HCT116 (cell line): ENCODE results near the gene GRAMD2A. TPM values are rescaled to one million over a fixed set of nuclear protein-coding genes. Genes with fewer than 3 reads are reported as not detected.
A peak's percentile ranks its signal among the peaks of the same experiment; 100 is the strongest.

Experiments
- ATAC-seq: fragments of 200-7000 bp; cut with Tn5 transposase; 2 replicates; pipeline ENCODE4 v1.9.1; 2020; ENCODE audit warnings: mild to moderate bottlenecking, moderate library complexity
- BruUV-seq: library from RNA; stranded (reverse); fragments of 400-500 nt; replicated peaks from 2 replicates; lab custom pipeline; 2021; lab: Mats Ljungman, UMichigan
- CTCF ChIA-PET: fragments of 300-600 bp; sonication (Branson Sonifier 250); formaldehyde crosslinking; loops from one replicate; lab custom pipeline; 2021; ENCODE audit warnings: antibody characterized with exemption; lab: Charles Lee
- POLR2A ChIA-PET: fragments of 300-600, 350-600 bp; sonication (Branson Sonifier 250); formaldehyde crosslinking; loops from one replicate; lab custom pipeline; 2021; ENCODE audit warnings: antibody characterized with exemption; lab: Charles Lee
- RAD21 ChIA-PET, 2 experiments: fragments of 300-600 bp; sonication (Branson Sonifier 250); formaldehyde crosslinking; loops; one replicate each; lab custom pipeline; 2023; ENCODE audit warnings: low total read pairs in 2 of 2; ENCODE audit not compliant: uncharacterized antibody in 2 of 2, unreplicated experiment in 2 of 2, low non-redundant PET in 1 of 2; lab: Charles Lee
- DNase-seq: peaks from one replicate; pipeline ENCODE4 v3.0.0-alpha.2; 2010; ENCODE audit warnings: low read depth, low spot score
- H2AFZ ChIP-seq: fragments of 200-600 bp; shearing (Covaris generic), sonication (generic); 2 replicates; pipeline ENCODE4 v1.6.1; 2017; ENCODE audit warnings: low read depth, mixed run types, mixed read lengths, antibody characterized with exemption, low read length; ENCODE audit not compliant: poor library complexity, severe bottlenecking
- H3K27ac ChIP-seq: 2 replicates; pipeline ENCODE4 v1.5.1; 2012; ENCODE audit warnings: low read depth, low read length
- H3K27me3 ChIP-seq: fragments of 200-600 bp; sonication (generic); 2 replicates; pipeline ENCODE4 v1.6.1; 2016; ENCODE audit warnings: mixed run types, low read length, mixed read lengths; ENCODE audit not compliant: insufficient read depth
- H3K36me3 ChIP-seq, 2 experiments: fragments of 200-500 bp in 1 of 2; fragments of 200-600 bp in 1 of 2; sonication (Bioruptor generic) in 1 of 2; sonication (generic) in 1 of 2; 2 replicates each; pipeline versions ENCODE4 v1.5.1 to v1.6.1; 2014 to 2016; ENCODE audit warnings: low read length in 2 of 2, inconsistent platforms in 1 of 2, mixed read lengths in 1 of 2, mixed run types in 1 of 2; ENCODE audit not compliant: insufficient read depth in 2 of 2, control insufficient read depth in 1 of 2
- H3K4me1 ChIP-seq, 2 experiments: fragments of 200-600 bp in 1 of 2; sonication (generic) in 1 of 2; 2 replicates each; pipeline versions ENCODE4 v1.5.1 to v1.6.1; 2012 to 2017; ENCODE audit warnings: low read length in 2 of 2, inconsistent platforms in 1 of 2, mild to moderate bottlenecking in 1 of 2, mixed read lengths in 1 of 2, mixed run types in 1 of 2, moderate library complexity in 1 of 2; ENCODE audit not compliant: insufficient read depth in 2 of 2, control insufficient read depth in 1 of 2
- H3K4me2 ChIP-seq: fragments of 200-600 bp; sonication (generic); 2 replicates; pipeline ENCODE4 v1.6.1; 2017; ENCODE audit warnings: mixed run types, low read length, mixed read lengths
- H3K4me3 ChIP-seq, 2 experiments: fragments of 200-600 bp in 1 of 2; sonication (generic) in 1 of 2; replicated peaks in 1 of 2; 2 replicates each; pipeline ENCODE4 v1.5.1; 2011 to 2016; ENCODE audit warnings: low read length in 2 of 2, control low read depth in 1 of 2, low read depth in 1 of 2, mild to moderate bottlenecking in 1 of 2, mixed read lengths in 1 of 2, mixed run types in 1 of 2
- H3K79me2 ChIP-seq: fragments of 200-600 bp; sonication (generic); 2 replicates; pipeline ENCODE4 v1.6.1; 2017; ENCODE audit warnings: mild to moderate bottlenecking, mixed run types, low read length, moderate library complexity, mixed read lengths; ENCODE audit not compliant: insufficient read depth
- H3K9ac ChIP-seq: fragments of 200-600 bp; sonication (generic); 2 replicates; pipeline ENCODE4 v1.6.1; 2016; ENCODE audit warnings: low read length, mixed read lengths
- H3K9me2 ChIP-seq: fragments of 200-600 bp; sonication (generic), shearing (Covaris generic); 2 replicates; pipeline ENCODE4 v1.6.1; 2017; ENCODE audit warnings: mixed run types, mild to moderate bottlenecking, moderate library complexity; ENCODE audit not compliant: insufficient read depth
- H3K9me3 ChIP-seq, 2 experiments: fragments of 200-500 bp in 1 of 2; fragments of 200-600 bp in 1 of 2; sonication (Bioruptor generic) in 1 of 2; sonication (generic) in 1 of 2; 2 replicates each; pipeline ENCODE4 v1.6.1; 2014 to 2017; ENCODE audit warnings: low read length in 2 of 2, mixed read lengths in 2 of 2, inconsistent platforms in 1 of 2, low read depth in 1 of 2, mild to moderate bottlenecking in 1 of 2, mixed run types in 1 of 2, moderate library complexity in 1 of 2; ENCODE audit not compliant: control insufficient read depth in 1 of 2, insufficient read depth in 1 of 2
- H4K20me1 ChIP-seq: fragments of 200-600 bp; sonication (generic), shearing (Covaris generic); 2 replicates; pipeline ENCODE4 v1.6.1; 2017; ENCODE audit warnings: mixed run types, mild to moderate bottlenecking, moderate library complexity; ENCODE audit not compliant: insufficient read depth
- EGR1 ChIP-seq: IDR thresholded peaks from 2 replicates; pipeline ENCODE4 v1.6.1; 2012; ENCODE audit warnings: low read depth
- JUND ChIP-seq: IDR thresholded peaks from 2 replicates; pipeline ENCODE4 v1.6.1; 2012
- MAX ChIP-seq: IDR thresholded peaks from 2 replicates; pipeline ENCODE4 v1.6.1; 2012
- TCF7L2 ChIP-seq: IDR thresholded peaks from 2 replicates; pipeline ENCODE4 v1.7.0; 2011; ENCODE audit warnings: borderline replicate concordance, inconsistent platforms; ENCODE audit not compliant: insufficient read depth, insufficient read length; ENCODE audit errors: extremely low read depth
- intact Hi-C: fragments of 100-400 bp; cut with micrococcal nuclease; formaldehyde crosslinking; loops from 2 replicates; pipeline ENCODE4 v1.10.0; 2022
- total RNA-seq: library from RNA; stranded (reverse); gene quantifications from one replicate; pipeline ENCODE4 v1.2.1, GENCODE V29; 2021; ENCODE audit not compliant: unreplicated experiment

Gene GRAMD2A
- total RNA-seq, 1 experiment from 2014 or later, result 8.0 TPM

- Histone ChIP-seq H3K27me3 (no peaks in the 10 kb centered on the region), H3K9ac (peak overlapping the region; percentile 43; the same call in 1 of the 2 replicates), H3K4me2 (peak overlapping the region; percentile 68), H2AFZ (no peak overlapping the region), H3K27ac (peak overlapping the region; percentile 37), H3K9me3 (no peaks in the 10 kb centered on the region), H3K4me1 (peaks cover 5 to 32% of the 10 kb centered on the region in 2 experiments; a peak in 3 of 4 replicates), H3K79me2 (peaks cover 14% of the 10 kb centered on the region; the same call in 1 of the 2 replicates), H3K9me2 (no peaks in the 10 kb centered on the region), H3K36me3 (peaks cover 31 to 43% of the 10 kb centered on the region in 2 experiments; a peak in 3 of 4 replicates), H4K20me1 (peaks cover 21% of the 10 kb centered on the region; the same call in 1 of the 2 replicates), H3K4me3 (peak overlapping the region; percentile 36 to 78)
- ATAC-seq (peak; percentile 5; the same call in 1 of the 2 replicates), DNase-seq (no peak)
- ChIA-PET RAD21 (interaction anchor here (0.6 to 1.4 kb wide), 3 partner anchors 29 to 454 kb away, joined by 3 to 9 read pairs (median 6); no protein-coding TSS in a partner anchor), POLR2A (interaction anchor here (1.2 to 1.6 kb wide), 4 partner anchors 8 to 40 kb away, joined by 3 to 9 read pairs (median 5); partner anchors contain the start of gene PKM), CTCF (interaction anchor here (0.6 to 1.5 kb wide), 6 partner anchors 9 to 76 kb away, joined by 3 to 12 read pairs (median 4); no protein-coding TSS in a partner anchor)
- intact Hi-C loops, result loop anchor here (1.0 kb wide), 1 partner anchor 88 kb away; no protein-coding TSS in a partner anchor
- no TSS peak for BruUV-seq
- TF ChIP-seq JUND (peak; percentile 9; the same call in 1 of the 2 replicates), TCF7L2 (no peak)
Observed at GRCh38 chr15:72198356-72199204, 993 bp upstream of the GRAMD2A start.

GRCh38 chr15:72197041-72197459, 537 bp downstream of the GRAMD2A start:
- Histone ChIP-seq H3K9me3 (no peaks in the 10 kb centered on the region), H3K4me3 (peak overlapping the region; percentile 64 to 78), H3K9me2 (no peaks in the 10 kb centered on the region), H3K27ac (peak overlapping the region; percentile 63), H3K9ac (peak overlapping the region; percentile 74), H3K79me2 (no peaks in the 10 kb centered on the region), H3K4me1 (peaks cover 5 to 32% of the 10 kb centered on the region in 2 experiments; a peak in 3 of 4 replicates), H2AFZ (no peak overlapping the region), H3K27me3 (no peaks in the 10 kb centered on the region), H3K4me2 (peak overlapping the region; percentile 93), H3K36me3 (peaks cover 15 to 28% of the 10 kb centered on the region in 2 experiments; a peak in 3 of 4 replicates), H4K20me1 (peaks cover 19% of the 10 kb centered on the region; the same call in 1 of the 2 replicates)
- intact Hi-C loops, result no loop called here
- ChIA-PET POLR2A (interaction anchor here (0.7 to 1.4 kb wide), 4 partner anchors 10 to 91 kb away, joined by 3 to 6 read pairs (median 4); partner anchors contain the start of gene PKM), CTCF (interaction anchor here (1.2 to 1.5 kb wide), 2 partner anchors 8 to 30 kb away, joined by 4 to 12 read pairs; no protein-coding TSS in a partner anchor), RAD21 (interaction anchor here in 1 of 2 experiments (1.4 kb wide), 1 partner anchor 444 kb away, joined by 3 read pairs; no protein-coding TSS in a partner anchor)
- ATAC-seq (peak; percentile 20), DNase-seq (no peak)
- TF ChIP-seq MAX (0 out of 2 replicates have a peak, but pooled peaks have one; percentile 22), EGR1 (no peak)
- no TSS peak for BruUV-seq
